HEK293T (cell line): ENCODE results near the gene CRYGD.

Source experiments
- ARNT ChIP-seq: fragments of 450-650 bp; IDR thresholded peaks from 2 replicates; pipeline ENCODE4 v1.6.1; 2017; ENCODE audit warnings: mild to moderate bottlenecking
- BHLHE40 ChIP-seq: fragments of 450-650 bp; IDR thresholded peaks from 2 replicates; pipeline ENCODE4 v1.6.1; 2016; ENCODE audit warnings: mild to moderate bottlenecking, moderate library complexity, borderline replicate concordance
- ELF4 ChIP-seq: fragments of 450-650 bp; IDR thresholded peaks from 2 replicates; pipeline ENCODE4 v1.6.1; 2017; ENCODE audit warnings: antibody characterized with exemption
- FOXK2 ChIP-seq: fragments of 450-650 bp; IDR thresholded peaks from 2 replicates; pipeline ENCODE4 v1.6.1; 2016; ENCODE audit warnings: mild to moderate bottlenecking
- L3MBTL2 ChIP-seq: fragments of 450-650 bp; conservative IDR thresholded peaks from 2 replicates; pipeline ENCODE4 v1.6.1; 2016; ENCODE audit warnings: mild to moderate bottlenecking
- SP1 ChIP-seq: fragments of 450-650 bp; IDR thresholded peaks from 2 replicates; pipeline ENCODE4 v1.6.1; 2017
- TARDBP ChIP-seq: fragments of 450-650 bp; IDR thresholded peaks from 2 replicates; pipeline ENCODE4 v1.6.1; 2016

DNA sequence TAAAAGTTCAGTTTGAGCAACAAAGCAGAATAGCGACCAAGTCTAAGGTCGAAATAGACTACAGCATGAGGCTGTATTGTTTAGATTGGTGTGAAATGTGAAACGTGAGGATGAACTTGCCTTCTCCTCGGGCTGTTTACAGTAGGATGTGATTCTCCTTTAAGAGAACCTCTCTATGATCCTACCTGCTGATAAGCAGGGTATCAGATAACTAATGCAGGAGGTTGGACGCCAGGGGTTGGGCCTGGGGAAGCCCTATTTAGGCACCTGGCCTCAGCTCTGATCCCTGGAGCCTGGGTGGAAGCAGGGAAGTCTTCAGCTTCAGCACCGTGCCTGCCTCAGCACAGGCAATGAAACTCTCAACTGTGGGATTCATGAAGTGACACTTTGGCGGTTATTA lies 11.4 kb downstream of the CRYGD start:
- TF ChIP-seq BHLHE40 (no peak), TARDBP (no peak), FOXK2 (no peak), ELF4 (no peak), L3MBTL2 (peak; percentile 57), SP1 (no peak), ARNT (no peak)
